A549 (cell line): ENCODE results near the gene RCE1. TPM values are rescaled to one million over a fixed set of nuclear protein-coding genes. Genes with fewer than 3 reads are reported as not detected.

Source experiments
- ATAC-seq, 2 experiments: fragments of 200-7000 bp in 1 of 2; fragments of >200 bp in 1 of 2; cut with Nextera tagmentation in 1 of 2; cut with Tn5 transposase in 1 of 2; 3 replicates each; pipeline versions ENCODE4 v1.8.0 to v1.9.1; 2018 to 2020; ENCODE audit warnings: mild to moderate bottlenecking in 1 of 2, moderate library complexity in 1 of 2
- CTCF ChIA-PET: fragments of 300-600 bp; sonication (Branson Sonifier 250); formaldehyde crosslinking; extraction: SDS; loops from one replicate; lab custom pipeline; 2021; ENCODE audit warnings: antibody characterized with exemption, inconsistent platforms; lab: Yijun Ruan, JAX
- POLR2A ChIA-PET: fragments of 350-600 bp; formaldehyde crosslinking; extraction: SDS; loops from one replicate; lab custom pipeline; 2021; ENCODE audit warnings: antibody characterized with exemption, inconsistent platforms; lab: Yijun Ruan, JAX
- DNase-seq, 2 experiments: peaks; one replicate each; pipeline versions ENCODE4 v3.0.0 to v3.0.0-alpha.2; 2011 to 2016; ENCODE audit warnings: low read depth in 1 of 2, low spot score in 1 of 2
- FAIRE-seq: peaks from 2 replicates; lab custom pipeline; 2011; peaks lifted over from hg19 to GRCh38; lab: Jason Lieb, UNC
- H3K27ac ChIP-seq, 2 experiments: fragments of >200 bp; sonication (Bioruptor Twin); formaldehyde crosslinking; 3 replicates each; pipeline ENCODE4 v1.5.1; 2016 to 2017
- H3K4me1 ChIP-seq: fragments of >200 bp; sonication (Bioruptor Twin); formaldehyde crosslinking; 3 replicates; pipeline ENCODE4 v1.6.1; 2016
- H3K4me2 ChIP-seq: fragments of >200 bp; sonication (Bioruptor Twin); formaldehyde crosslinking; 3 replicates; pipeline ENCODE4 v1.6.1; 2016
- H3K4me3 ChIP-seq: fragments of >200 bp; sonication (Bioruptor Twin); formaldehyde crosslinking; 3 replicates; pipeline ENCODE4 v1.5.1; 2016
- H3K9me3 ChIP-seq: fragments of >200 bp; sonication (Bioruptor Twin); formaldehyde crosslinking; 3 replicates; pipeline ENCODE4 v1.6.1; 2016
- BCL3 ChIP-seq: fragments of >200 bp; sonication (Bioruptor Twin); formaldehyde crosslinking; IDR thresholded peaks from 3 replicates; pipeline ENCODE4 v1.6.1; 2016
- BHLHE40 ChIP-seq: IDR thresholded peaks from 2 replicates; pipeline ENCODE4 v1.6.1; 2012; ENCODE audit warnings: low read depth, low read length, inconsistent platforms
- CBX8 ChIP-seq: fragments of 200-600 bp; sonication (generic); IDR thresholded peaks from 2 replicates; pipeline ENCODE4 v1.6.1; 2016
- CTCF ChIP-seq: fragments of >200 bp; sonication (Bioruptor Twin); formaldehyde crosslinking; IDR thresholded peaks from 3 replicates; pipeline ENCODE4 v1.5.1; 2016
- EP300 ChIP-seq, 2 experiments: fragments of >200 bp; sonication (Bioruptor Twin); formaldehyde crosslinking; IDR thresholded peaks; 2 replicates in 1 of 2; 3 replicates in 1 of 2; pipeline ENCODE4 v1.6.1; 2016 to 2017
- ESRRA ChIP-seq: fragments of 150-350 bp; IDR thresholded peaks from 2 replicates; pipeline ENCODE4 v1.6.1; 2014; ENCODE audit warnings: mild to moderate bottlenecking, low read length, borderline replicate concordance
- HES2 ChIP-seq: fragments of >200 bp; sonication (Bioruptor Twin); formaldehyde crosslinking; IDR thresholded peaks from 2 replicates; pipeline ENCODE4 v1.6.1; 2016
- HOXA7 ChIP-seq: fragments of 250-450 bp; sonication (Bioruptor Pico); IDR thresholded peaks from 2 replicates; pipeline ENCODE4 v1.5.0; 2020; ENCODE audit warnings: mild to moderate bottlenecking, moderate library complexity
- JUN ChIP-seq, 2 experiments: fragments of >200 bp; sonication (Bioruptor Twin); formaldehyde crosslinking; IDR thresholded peaks; 2 replicates in 1 of 2; 3 replicates in 1 of 2; pipeline ENCODE4 v1.6.1; 2016 to 2017
- KDM1A ChIP-seq: fragments of 200-600 bp; sonication (generic); IDR thresholded peaks from 2 replicates; pipeline ENCODE4 v1.6.1; 2016; ENCODE audit warnings: low read depth, mild to moderate bottlenecking
- MAX ChIP-seq: IDR thresholded peaks from 2 replicates; pipeline ENCODE4 v1.6.1; 2012
- MYC ChIP-seq: IDR thresholded peaks from 2 replicates; pipeline ENCODE4 v1.6.1; 2012; ENCODE audit warnings: mild to moderate bottlenecking, inconsistent platforms, low read length, improper control_type of control experiment, borderline replicate concordance
- NFE2L2 ChIP-seq: fragments of 150-350 bp; conservative IDR thresholded peaks from 2 replicates; pipeline ENCODE4 v1.6.1; 2014; ENCODE audit warnings: low read length
- NPAS2 ChIP-seq: fragments of 250-450 bp; sonication (Bioruptor Pico); IDR thresholded peaks from 2 replicates; pipeline ENCODE4 v1.8.0; 2022; ENCODE audit warnings: mild to moderate bottlenecking, moderate library complexity, borderline replicate concordance
- PBX3 ChIP-seq: IDR thresholded peaks from 2 replicates; pipeline ENCODE4 v1.6.1; 2012
- PHF8 ChIP-seq: fragments of 200-600 bp; sonication (generic); IDR thresholded peaks from 2 replicates; pipeline ENCODE4 v1.6.1; 2016; ENCODE audit warnings: low read depth, mild to moderate bottlenecking, antibody characterized with exemption, moderate library complexity, borderline replicate concordance
- POLR2A ChIP-seq: IDR thresholded peaks from 2 replicates; pipeline ENCODE4 v1.6.1; 2012; ENCODE audit warnings: mild to moderate bottlenecking, low read length
- RCOR1 ChIP-seq: fragments of 150-350 bp; IDR thresholded peaks from 2 replicates; pipeline ENCODE4 v1.6.1; 2014; ENCODE audit warnings: antibody characterized with exemption, low read length, low read depth
- REST ChIP-seq: fragments of 200-600 bp; sonication (generic); IDR thresholded peaks from 2 replicates; pipeline ENCODE4 v1.6.1; 2016; ENCODE audit warnings: antibody characterized with exemption, mild to moderate bottlenecking, moderate library complexity
- RFX5 ChIP-seq: fragments of 450-650 bp; IDR thresholded peaks from 2 replicates; pipeline ENCODE4 v1.7.1; 2014; ENCODE audit warnings: antibody characterized with exemption, mild to moderate bottlenecking, moderate library complexity
- SREBF2 ChIP-seq: fragments of 450-650 bp; IDR thresholded peaks from 2 replicates; pipeline ENCODE4 v1.6.1; 2014; ENCODE audit warnings: mild to moderate bottlenecking, moderate library complexity
- USF2 ChIP-seq: fragments of 450-650 bp; IDR thresholded peaks from 2 replicates; pipeline ENCODE4 v1.6.1; 2014; ENCODE audit warnings: antibody characterized with exemption
- ZFP36 ChIP-seq: fragments of 450-650 bp; IDR thresholded peaks from 2 replicates; pipeline ENCODE4 v1.6.1; 2014; ENCODE audit warnings: borderline replicate concordance; ENCODE audit not compliant: partially characterized antibody
- WGBS: methylation state at CpG from one replicate; pipeline ENCODE4 v1.1.6; 2017; ENCODE audit errors: missing lambda C conversion rate; 5-methylcytosine and 5-hydroxymethylcytosine counted together
- polyA plus RNA-seq, 4 experiments: library from polyadenylated mRNA; depleted of rRNA in 3 of 4; stranded (reverse); fragments of >200 nt; fragmentation: RNase III in 1 of 4; extraction: RNeasy Plus Mini Kit Qiagen cat#74134 plus additional on column Dnase treatment in 1 of 4; gene quantifications; 2 replicates in 3 of 4; 3 replicates in 1 of 4; pipeline ENCODE4 v1.2.3, GENCODE V29; 2011 to 2017

The RCE1 gene
- polyA plus RNA-seq, 2 of the 4 experiments (the other 2 are of a cell fraction) = 20.3 to 23.3 TPM

- TF ChIP-seq HOXA7 (CRISPR knock-in tag) = no peak
- peak; percentile 27 for TF ChIP-seq POLR2A
- peak; percentile 83 for TF ChIP-seq USF2
- peak; percentile 86 for TF ChIP-seq MAX
- TF ChIP-seq NPAS2 (CRISPR knock-in tag) = peak; percentile 51; the same call in 1 of the 2 replicates
- no peak for TF ChIP-seq HES2
- no peak for TF ChIP-seq PHF8
- TF ChIP-seq BCL3 = 0 out of 3 replicates have a peak, but pooled peaks have one; percentile 39
- TF ChIP-seq MYC = peak; percentile 56; the same call in 1 of the 2 replicates
- peak; percentile 35; the same call in 1 of the 2 replicates for TF ChIP-seq BHLHE40
- 0 out of 2 replicates have a peak, but pooled peaks have one; percentile 14 for TF ChIP-seq ESRRA
- TF ChIP-seq JUN (IDR thresholded peaks at IDR 0.05) = peak in 1 of 2 experiments; percentile 74; a peak in 2 of 5 replicates
- TF ChIP-seq EP300 (IDR thresholded peaks at IDR 0.05) = peak in 1 of 2 experiments; percentile 18; a peak in 1 of 5 replicates
- TF ChIP-seq PBX3 = 0 out of 2 replicates have a peak, but pooled peaks have one; percentile 10
- peak; percentile 46 to 48 for ATAC-seq
- peak within 1 kb of the TSS; percentile 93 to 97 for H3K27ac ChIP-seq
- ChIA-PET CTCF (interaction anchor here (1.3 to 3.4 kb wide), 5 partner anchors 8 to 119 kb away, joined by 4 to 17 read pairs (median 11); partner anchors contain the start of gene C11orf86), POLR2A (interaction anchor here (0.6 to 5.5 kb wide), 11 partner anchors 12 to 279 kb away, joined by 3 to 53 read pairs (median 5); partner anchors contain the start of genes C11orf86 and RCE1)
- peaks cover 34% of the 10 kb centered on the region for H3K4me1 ChIP-seq
- no peak for FAIRE-seq
- 1% methylated on average over 14 of the region's 103 CpGs for WGBS
- H3K9me3 ChIP-seq = no peaks in the 10 kb centered on the region
- peak within 1 kb of the TSS; percentile 94 for H3K4me2 ChIP-seq
- peak within 1 kb of the TSS; percentile 74 for H3K4me3 ChIP-seq
- DNase-seq = peak; percentile 39 to 80
These were observed 13.4 kb downstream of the RCE1 start, which contains the start of gene LRFN4 for GRCh38 chr11:66856496-66857233. LRFN4 (plus strand) TSS chr11:66857064; CDS start chr11:66857745, 681 bp downstream.

GRCh38 chr11:66857234-66857926 lies 14.1 kb downstream of the RCE1 start:
- WGBS = 55% methylated on average over 4 of the region's 47 CpGs
- Histone ChIP-seq H3K4me2 (peak overlapping the region; percentile 94), H3K4me3 (peak overlapping the region; percentile 74), H3K9me3 (no peaks in the 10 kb centered on the region), H3K4me1 (peaks cover 34% of the 10 kb centered on the region), H3K27ac (peak overlapping the region; percentile 93 to 97)
- POLR2A ChIA-PET = no interaction called here
- ATAC-seq = peak in 1 of 2 experiments; percentile 2; a peak in 3 of 6 replicates
- peak; percentile 34 to 44 for DNase-seq
- CTCF ChIA-PET = interaction anchor here (0.5 to 2.9 kb wide), 5 partner anchors 8 to 425 kb away, joined by 3 to 17 read pairs (median 4); partner anchors contain the start of gene C11orf86
- FAIRE-seq = no peak
- TF ChIP-seq CBX8 (no peak), REST (no peak), RFX5 (no peak), KDM1A (no peak), NPAS2 (CRISPR knock-in tag) (no peak), ZFP36 (no peak), RCOR1 (no peak), SREBF2 (no peak), BCL3 (no peak), CTCF (no peak), NFE2L2 (no peak)
